GM21447 (cell line): ENCODE results near the gene PTPRM.

Source experiments
- ATAC-seq: cut with Tn5 transposase; IDR thresholded peaks from one replicate; pipeline ENCODE4 v1.9.1; 2021; ENCODE audit not compliant: unreplicated experiment

PTPRM gene

DNA sequence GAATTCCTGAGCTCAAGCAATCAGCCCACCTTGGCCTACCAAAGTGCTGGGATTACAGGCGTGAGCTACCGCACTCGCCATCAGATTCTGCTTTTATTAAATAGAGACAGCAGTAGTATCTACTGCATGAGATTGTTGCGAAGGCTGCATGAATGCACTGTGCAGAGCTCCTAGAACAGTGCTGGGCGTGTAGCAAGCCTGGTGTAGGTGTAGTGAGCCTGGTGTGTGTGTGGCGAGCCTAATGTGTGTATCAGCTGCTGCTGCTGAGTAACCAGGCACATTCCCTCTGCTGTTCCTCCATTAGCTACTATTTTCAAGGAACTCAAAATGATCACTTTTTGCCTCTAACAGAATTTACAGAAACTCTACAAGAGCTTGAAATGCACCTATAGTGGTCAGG is 57.6 kb downstream of the PTPRM start:
- ATAC-seq: no peak

DNA sequence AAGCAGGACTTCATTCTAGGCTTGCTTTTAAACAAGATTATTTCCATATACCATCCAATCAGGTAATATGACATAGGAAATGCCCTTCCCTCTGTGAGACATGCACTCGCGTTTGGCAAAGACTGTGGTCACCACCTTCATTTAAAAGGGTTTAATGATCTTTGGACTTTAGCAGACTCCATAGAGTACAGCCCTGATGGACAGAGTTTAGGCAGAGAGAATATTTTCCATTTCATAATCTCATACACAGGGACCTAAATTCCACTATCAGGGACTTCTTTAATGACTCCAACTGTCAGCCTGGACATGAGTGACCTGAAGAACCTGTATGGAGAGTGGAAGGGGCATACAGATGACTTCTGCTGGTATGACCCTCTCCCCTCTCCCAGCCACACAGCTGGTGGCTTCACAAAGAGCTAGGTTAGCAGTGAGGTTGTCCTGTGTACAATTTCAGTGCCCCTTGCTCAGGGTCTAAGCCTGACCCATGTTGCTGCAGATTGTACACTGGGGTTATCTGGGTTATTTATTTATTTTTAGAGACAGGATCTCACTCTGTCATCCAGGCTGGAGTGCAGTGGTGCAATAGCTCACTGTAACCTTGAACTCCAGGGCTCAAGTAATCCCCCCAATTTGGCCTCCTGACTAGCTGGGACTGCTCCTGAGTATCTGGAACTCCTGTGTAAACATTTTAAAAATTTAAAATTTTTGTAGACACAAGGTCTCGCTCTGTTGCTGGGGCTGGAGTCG is 59.2 kb downstream of the PTPRM start:
- no peak for ATAC-seq

DNA sequence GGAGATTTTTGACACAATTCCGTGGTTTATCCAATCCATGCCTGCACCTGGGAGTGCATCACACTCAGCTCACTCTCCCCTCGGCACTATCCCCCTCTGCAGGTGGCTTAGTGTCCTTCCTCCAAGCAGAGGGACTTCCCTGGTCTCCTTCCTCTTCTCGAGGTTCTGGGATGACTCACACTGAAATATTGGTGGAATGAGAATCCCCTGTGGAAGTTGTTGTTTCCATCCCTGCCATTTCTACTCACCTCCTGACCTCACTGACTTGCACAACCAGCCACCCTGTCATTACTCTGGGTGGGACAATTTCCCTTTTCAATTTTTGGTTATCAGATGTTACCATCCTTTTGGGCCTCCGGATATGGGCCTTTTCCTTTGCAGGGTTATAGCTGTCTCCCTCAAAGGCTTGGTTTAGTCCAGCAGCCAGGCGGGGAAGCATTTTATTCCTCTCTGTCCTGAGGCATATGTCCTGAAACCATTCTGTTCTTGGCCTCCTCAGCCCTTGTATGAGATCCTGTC is 59.9 kb downstream of the PTPRM start:
- ATAC-seq: no peak

DNA sequence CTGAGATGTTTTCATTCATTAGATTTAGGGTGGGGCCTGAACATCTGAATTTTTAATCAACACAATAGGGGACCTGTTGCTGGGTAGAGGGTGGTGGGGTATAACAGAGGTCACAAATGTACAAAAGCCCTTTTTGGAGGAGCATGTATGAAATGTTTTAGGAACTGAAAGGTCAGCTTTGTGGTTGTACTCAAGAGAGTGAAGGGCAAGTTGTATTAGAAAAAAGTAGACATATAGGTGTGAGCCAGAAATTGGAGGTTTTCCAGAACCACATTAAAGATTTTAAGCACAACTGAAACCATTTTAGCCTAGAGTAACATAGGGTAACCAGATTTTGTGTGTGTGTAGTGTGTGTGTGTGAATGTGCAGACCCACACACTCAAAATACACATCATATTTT is 62.3 kb downstream of the PTPRM start:
- ATAC-seq: no peak

DNA sequence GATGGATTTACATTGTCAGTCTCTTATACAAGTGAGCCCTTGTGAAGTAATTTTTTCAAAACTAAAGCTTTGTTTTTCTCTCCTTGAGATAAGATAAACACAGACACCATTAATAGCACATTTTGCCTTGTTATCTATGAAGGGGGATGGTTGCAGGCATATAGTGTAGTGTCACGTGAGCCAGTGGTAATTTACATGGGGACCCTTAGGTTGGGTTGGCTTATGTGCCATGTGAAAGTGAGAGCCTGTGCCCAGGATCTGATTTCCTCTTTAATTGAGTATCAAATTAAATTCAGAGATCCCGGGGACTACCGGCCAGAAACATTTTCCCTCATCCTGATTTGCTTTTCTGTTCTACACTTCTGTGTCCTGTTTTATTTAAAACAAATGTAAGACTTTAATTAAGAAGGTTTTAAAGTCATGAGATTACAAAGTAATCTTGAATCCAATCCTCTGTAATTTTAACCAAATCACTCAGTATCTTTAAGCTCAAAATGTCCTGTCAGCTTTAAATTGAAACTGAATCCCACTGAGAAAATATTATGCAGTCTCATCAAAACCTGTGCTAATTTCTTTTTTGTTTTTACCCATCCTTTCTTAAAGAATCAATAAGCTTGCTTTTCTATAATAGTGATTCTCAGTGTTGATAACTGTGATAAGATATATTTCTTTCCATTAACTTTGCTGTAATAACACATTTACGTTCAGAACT is 63.8 kb downstream of the PTPRM start:
- ATAC-seq: no peak

DNA sequence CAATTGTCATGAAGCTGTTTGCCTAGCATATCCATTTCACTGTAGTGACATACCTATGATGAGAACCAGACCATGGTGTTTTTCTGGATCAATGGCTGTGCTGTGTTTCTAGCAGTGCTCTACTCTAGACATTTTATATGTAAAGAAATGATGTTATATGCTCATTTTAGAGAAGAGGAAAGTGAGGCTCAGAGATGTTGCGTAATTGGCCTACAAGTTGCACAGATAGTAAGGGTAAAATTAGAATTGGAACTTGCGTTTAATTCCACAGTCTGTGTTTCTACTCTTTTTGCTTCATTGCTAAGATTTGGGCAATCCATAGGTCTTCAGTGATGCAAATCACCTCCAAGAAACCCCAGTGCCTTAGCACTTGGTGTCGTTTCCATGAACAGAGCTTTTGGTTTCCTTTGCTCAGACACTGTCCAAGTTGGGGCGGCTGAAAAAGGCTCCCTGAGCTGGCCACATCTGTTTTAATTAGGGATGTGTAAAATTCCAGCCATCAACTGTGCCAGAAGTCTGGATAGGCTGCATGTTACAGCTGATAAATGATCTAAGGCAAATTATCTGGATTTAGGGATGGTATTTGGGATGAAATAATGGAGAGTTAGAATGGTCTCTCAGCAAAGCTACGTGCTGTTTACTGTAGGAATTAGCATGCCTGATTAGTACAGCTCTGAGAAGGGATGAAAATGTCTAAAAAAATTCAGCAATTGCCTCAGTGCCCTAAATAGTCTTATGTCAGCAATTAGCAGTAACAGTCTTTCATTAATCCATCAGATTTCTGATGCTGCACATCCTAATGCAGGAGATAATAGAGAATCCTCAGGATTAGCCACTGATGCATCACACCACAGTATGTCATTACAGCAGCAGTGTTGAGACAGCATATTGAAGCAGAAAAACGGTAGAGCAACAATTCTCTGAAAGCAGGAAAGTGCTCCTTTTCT is 65.3 kb downstream of the PTPRM start:
- no peak for ATAC-seq

DNA sequence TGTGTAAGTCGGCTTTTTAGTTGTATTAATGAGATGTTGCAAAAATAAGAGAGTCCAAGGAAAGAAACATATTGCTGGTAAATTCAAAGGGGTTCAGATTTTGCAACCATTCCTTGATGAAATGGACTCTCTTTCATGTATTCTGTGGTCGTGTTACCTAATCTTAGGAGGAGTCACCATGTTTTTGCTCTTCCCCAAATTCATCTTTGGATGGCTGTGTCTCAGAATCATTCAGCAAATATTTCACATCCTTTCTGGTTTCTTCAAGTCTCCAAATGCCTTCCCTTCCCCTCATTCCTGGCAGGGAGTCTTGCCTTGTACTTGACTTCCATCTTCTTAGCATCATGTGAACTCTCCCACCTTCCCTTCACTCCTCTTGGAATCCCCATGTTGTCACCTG is 66.1 kb downstream of the PTPRM start:
- no peak for ATAC-seq

DNA sequence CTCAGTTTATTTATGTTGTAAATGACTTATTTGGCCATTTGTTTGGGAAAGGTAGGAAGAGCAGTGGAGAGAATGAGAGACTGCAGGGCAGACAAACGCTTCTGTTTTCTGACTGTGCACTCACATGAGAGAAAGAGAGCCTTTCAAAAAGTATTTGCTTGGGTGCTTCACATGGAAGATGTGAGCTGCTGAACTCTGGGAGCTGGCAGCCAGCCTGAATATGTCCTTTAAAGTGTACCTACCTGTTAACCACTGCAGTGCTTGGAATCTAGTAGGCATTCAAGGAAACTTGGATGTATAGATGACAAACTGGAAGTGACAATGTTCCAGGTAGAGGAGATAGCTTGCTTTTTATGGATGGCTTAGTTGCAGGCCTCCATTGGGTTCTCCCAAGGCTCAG is 68.8 kb downstream of the PTPRM start:
- ATAC-seq: no peak

DNA sequence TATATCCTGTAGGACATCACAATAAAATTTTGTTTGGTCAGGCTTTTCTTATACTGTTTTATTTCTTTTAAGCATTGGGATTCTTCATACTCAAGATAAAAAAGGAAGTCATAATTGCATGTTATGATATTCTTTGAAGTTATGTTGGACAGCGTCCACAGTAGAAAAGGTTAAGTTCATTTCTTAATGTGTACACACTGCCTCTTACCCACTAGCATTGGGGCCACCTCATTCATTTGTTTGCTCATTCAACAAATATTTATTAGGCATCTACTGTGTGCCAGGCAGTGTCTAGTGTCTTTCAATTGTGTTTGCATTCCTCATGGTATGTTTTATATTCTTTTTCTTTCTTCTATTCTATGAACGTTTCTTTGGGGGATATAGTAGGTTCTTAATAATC is 70.2 kb downstream of the PTPRM start:
- ATAC-seq: no peak

DNA sequence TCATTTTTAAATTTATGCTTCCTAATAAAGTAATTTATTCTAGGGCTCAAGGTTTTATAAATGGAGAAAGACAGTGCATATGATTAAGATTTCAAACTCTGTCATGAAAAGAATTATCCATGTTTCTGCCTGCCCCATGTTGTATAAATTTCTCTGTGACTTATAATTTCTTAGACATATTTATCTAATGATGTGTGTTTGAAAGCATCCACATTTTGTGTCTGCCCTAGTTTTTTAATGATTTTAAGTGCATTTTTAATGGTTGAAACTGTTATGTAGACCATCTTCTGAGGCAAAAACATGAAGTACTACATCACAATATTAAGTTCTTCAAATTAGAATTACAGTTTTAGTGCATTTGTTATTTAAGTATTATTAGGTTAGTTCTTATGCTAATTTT is 71.2 kb downstream of the PTPRM start:
- ATAC-seq: no peak

DNA sequence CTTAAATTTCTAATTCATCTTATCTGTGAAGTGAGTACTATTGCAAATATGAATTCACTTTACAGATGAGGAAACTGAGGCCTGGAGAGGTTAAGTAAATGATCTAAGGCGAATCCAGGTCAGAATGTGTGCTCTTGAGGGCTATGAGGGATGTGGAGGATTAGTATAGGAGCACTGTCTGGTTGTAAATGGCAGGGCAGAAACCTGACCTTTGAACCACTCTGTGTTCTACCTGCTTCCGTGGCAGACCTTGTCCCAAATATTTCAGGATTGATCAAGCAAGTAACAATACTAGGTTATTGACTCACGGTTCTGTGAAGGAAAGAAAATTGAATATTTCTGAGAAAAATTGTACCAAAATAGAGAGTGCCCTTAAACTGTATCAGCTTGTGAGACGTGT is 74.7 kb downstream of the PTPRM start:
- ATAC-seq: no peak

DNA sequence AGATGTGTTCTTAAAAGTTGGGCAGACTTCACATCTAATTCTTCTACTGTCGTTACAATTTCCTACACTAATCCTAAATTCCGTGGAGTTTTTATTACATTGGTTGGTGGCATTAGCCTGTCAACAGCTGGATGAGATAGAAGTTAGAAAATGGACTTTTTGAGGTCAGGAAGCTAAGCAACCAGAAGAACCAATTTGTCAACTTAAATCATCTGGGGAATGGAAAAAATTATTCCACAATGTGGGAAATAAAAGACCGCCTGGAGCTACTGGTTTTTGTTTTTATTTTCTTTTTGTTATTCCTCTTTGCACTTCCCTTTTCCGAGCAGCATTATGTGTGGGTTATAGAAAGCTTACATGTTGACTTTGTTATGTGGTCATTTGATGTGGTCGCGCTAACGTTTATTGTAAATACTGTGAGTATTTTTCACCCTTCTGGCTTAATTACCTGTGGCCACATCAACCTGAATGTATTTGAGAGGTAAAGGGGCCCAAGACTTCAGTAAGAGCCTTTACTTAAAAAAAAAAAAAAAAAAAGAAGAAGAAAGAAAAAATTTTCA is 75.3 kb downstream of the PTPRM start:
- ATAC-seq: no peak

DNA sequence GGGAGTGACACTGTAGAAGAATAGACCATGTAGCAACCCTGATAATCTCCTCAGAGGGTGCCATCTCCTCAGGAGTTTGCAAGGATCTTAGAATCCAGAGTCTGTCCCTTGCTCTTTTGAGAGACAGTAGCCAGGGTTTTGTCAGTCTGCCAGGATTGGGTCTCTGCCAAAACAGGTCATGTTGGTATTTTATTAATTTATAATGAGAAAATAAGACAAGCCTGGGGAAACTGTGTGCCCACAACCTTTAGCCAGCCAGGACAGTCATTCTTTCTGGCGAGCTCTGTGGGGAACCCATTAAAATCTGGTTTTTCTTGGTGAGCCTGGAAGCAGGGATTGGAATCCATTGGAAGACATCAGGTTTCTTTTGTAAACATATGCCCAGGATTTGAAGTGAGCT is 78.6 kb downstream of the PTPRM start:
- no peak for ATAC-seq

DNA sequence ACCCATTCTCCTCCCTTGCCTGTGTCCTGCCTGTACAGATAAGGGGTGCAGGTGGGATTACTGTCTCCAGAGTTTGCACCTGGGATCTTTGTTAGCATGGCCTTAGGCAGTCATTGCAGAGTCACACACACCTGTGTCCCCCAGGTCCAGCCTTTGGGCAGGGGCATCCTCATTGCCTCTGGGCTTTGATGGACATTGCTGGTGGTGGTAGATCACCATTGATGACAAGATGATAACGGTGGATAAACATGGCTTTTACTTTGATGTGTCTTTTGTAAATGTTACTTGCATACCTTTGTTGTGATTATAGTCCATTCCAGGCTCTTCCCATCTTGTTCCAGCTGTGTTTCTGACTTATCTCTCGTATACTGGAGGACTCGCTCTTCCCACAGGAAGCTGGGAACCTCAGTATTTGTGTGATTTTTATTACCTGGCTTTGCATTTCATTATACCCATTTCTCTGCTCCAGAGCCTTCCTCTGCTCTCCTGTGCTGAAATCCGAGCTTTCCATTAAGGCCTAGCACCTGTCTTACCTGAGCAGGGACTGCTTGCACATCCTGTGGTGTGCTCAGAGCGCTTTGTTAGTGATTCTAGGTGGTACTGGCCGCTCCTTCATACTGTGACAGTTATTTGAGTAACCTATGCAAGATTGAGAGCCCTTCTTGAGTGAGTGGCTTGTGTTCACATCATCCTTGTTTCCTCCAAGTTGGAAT is 79.2 kb downstream of the PTPRM start:
- no peak for ATAC-seq

DNA sequence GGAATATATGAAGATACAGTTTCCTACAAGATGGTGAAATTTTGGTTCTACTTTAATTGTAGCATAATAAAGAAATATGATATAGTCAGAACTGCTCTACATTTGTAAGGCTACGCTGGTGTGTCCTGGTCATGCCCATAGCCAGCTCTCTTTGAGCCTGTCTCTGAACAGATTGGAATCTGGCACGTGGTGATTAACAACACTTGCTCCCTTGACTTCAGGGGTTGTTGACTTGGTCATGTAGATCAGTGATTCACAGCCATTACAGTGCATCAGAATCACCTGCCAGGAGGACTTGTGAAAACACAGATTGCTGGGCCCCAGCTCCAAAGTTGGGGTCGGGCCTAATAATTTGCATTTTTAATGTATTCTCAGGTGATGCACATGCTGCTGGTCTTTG is 80.4 kb downstream of the PTPRM start:
- no peak for ATAC-seq

DNA sequence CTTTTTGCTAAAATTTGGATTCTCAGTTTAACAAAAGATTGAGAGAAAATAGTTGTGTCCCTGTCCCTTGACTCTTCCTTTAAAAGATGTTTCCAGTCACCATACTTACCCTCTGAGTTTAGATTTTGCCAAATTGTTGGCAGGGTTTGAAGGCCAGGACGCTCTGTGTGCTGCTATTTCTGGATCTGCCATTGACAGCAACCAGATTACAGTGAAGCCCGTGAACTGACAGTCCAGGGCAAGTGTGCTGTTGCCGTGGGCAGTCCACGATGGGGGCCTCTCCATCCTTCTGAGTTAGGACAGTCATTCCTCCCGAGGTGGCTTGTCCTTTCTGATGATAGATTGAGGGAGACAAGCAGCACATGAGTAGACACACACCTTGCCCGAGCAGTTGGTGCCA is 89.9 kb downstream of the PTPRM start:
- no peak for ATAC-seq

DNA sequence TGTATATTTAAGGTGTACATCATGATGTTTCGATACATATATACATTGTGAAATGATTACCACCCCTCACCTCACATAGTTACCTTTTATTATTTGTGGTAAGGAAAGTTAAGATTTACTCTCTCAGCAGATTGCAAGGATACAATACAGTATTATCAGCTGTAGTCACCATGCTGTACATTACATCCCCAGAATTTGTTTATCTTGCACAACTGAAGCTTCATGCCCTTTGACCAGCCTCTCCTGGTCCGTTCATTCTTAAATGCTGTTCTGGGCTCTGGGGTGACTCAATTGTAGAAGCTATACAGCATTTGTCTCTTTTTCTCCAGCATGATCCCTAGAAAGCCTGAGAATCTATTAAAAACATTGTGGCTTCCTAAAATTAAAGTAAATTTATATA is 90.8 kb downstream of the PTPRM start:
- ATAC-seq: no peak

DNA sequence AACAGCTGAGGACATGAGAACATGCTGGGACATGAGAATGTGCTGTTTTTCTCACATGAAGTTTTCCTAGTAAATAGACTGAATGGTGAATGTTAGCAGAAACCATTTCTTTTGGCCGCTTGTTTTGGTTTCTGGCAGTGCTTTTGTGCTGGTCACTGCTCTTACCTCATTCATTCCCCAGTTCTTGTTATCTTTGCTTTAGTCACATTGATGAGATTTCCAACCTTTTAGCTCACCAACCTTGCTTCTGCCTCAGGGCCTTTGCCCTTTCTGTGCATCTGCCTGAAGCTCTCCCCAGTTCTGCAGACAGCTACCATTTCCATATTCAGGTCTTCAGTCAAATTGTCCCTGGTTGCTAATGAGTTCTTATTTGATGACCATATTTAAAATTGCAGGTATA is 91.6 kb downstream of the PTPRM start:
- no peak for ATAC-seq

DNA sequence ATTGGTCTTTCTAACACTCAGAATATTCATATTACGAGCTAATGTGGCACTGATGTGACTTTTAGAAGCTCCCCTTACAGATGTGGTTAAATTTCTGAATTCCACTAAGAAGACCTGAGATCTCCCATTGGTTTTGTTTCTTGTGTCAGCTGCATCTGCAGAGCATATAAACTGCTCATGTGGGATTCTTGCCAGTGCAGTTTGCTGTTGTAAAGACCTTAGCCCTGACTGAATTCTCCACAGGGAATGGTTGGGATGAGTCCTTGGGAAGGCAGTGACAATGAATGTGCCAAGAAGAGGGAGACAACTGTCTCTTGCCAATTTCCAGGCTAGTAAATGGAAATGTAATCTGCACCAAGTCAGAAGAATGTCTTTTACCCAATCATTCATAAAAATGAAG is 94.1 kb downstream of the PTPRM start:
- ATAC-seq: no peak

DNA sequence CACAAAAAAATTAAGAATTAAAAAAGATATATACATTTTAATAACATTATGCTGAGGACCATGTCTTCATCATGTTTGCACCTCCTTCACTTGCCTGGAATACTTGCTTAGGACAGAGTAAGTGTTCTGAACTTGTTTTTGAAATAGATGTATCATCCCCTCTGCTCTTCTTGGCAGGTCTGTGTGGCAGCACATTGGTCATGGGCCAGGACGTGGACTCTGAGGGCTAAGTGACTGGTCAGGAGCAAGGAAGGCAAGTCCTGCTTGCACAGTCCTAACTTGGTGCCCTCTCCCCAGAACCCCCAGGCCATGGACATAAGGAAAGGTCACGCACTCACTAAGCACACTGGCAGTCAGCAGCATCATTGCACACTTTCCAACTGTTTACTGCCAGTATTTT is 95.8 kb downstream of the PTPRM start:
- ATAC-seq: no peak
